ENCODE measurements around the gene GBP4.

DNA sequence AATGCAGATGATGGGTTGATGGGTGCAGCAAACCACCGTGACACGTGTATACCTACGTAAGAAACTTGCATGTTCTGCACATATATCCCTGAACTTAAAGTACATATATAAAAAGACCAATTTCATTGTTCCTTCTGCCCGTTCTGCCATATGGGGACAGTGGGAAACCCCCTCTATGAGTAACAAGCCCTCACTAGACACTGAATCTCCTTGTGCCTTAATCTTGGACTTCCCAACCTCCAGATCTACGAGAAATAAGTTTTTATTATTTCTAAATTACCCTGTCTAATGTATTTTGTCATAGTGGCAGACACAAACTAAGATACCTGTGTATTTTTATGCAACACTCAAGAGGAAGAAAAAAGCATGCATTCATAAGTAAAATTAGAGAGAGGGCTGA is 32.9 kb downstream of the GBP4 start:
- TF ChIP-seq, protein P1, sequence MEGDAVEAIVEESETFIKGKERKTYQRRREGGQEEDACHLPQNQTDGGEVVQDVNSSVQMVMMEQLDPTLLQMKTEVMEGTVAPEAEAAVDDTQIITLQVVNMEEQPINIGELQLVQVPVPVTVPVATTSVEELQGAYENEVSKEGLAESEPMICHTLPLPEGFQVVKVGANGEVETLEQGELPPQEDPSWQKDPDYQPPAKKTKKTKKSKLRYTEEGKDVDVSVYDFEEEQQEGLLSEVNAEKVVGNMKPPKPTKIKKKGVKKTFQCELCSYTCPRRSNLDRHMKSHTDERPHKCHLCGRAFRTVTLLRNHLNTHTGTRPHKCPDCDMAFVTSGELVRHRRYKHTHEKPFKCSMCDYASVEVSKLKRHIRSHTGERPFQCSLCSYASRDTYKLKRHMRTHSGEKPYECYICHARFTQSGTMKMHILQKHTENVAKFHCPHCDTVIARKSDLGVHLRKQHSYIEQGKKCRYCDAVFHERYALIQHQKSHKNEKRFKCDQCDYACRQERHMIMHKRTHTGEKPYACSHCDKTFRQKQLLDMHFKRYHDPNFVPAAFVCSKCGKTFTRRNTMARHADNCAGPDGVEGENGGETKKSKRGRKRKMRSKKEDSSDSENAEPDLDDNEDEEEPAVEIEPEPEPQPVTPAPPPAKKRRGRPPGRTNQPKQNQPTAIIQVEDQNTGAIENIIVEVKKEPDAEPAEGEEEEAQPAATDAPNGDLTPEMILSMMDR (IDR thresholded peaks at IDR 0.05): no peak
- TF ChIP-seq POLR2A (IDR thresholded peaks at IDR 0.05) (no peak), EP300 (IDR thresholded peaks at IDR 0.05) (no peak)
